IMR-90 (cell line): Measurements from ENCODE around the gene DAB1. TPM values are rescaled to one million over a fixed set of nuclear protein-coding genes. Genes with fewer than 3 reads are reported as not detected.

Experiments
- ATAC-seq: fragments of 200-7000 bp; cut with Tn5 transposase; 2 replicates; pipeline ENCODE4 v1.9.1; 2020; ENCODE audit warnings: low read depth, mild to moderate bottlenecking, moderate library complexity
- BruUV-seq: library from RNA; stranded (reverse); fragments of 400-500 nt; replicated peaks from 2 replicates; lab custom pipeline; 2021; lab: Mats Ljungman, UMichigan
- CTCF ChIA-PET: fragments of 300-600 bp; formaldehyde crosslinking; extraction: SDS; loops from one replicate; lab custom pipeline; 2021; ENCODE audit warnings: antibody characterized with exemption; lab: Yijun Ruan, JAX
- POLR2A ChIA-PET: fragments of 300-600 bp; sonication (Branson Sonifier 250); formaldehyde crosslinking; loops from one replicate; lab custom pipeline; 2022; ENCODE audit warnings: antibody characterized with exemption; ENCODE audit not compliant: unreplicated experiment; lab: Charles Lee
- DNase-seq: peaks from one replicate; pipeline ENCODE4 v3.0.0; 2013
- H2AFZ ChIP-seq: replicated peaks from 2 replicates; pipeline ENCODE3; 2013; ENCODE audit warnings: low read length, mild to moderate bottlenecking; ENCODE audit not compliant: poor library complexity
- H2AK5ac ChIP-seq: 2 replicates; pipeline ENCODE4 v1.6.1; 2013; ENCODE audit warnings: low read depth, low read length, inconsistent platforms
- H2AK9ac ChIP-seq: replicated peaks from 2 replicates; pipeline ENCODE3; 2013; ENCODE audit warnings: mild to moderate bottlenecking, low read depth, low read length, moderate library complexity; ENCODE audit not compliant: poor library complexity
- H2BK120ac ChIP-seq: 2 replicates; pipeline ENCODE4 v1.6.1; 2013; ENCODE audit warnings: low read depth, low read length, inconsistent platforms
- H2BK15ac ChIP-seq: 3 replicates; pipeline ENCODE4 v1.6.1; 2013; ENCODE audit warnings: low read depth, low read length, inconsistent platforms
- H2BK20ac ChIP-seq: 2 replicates; pipeline ENCODE4 v1.6.1; 2013; ENCODE audit warnings: low read depth, mild to moderate bottlenecking, inconsistent platforms, low read length, moderate library complexity
- H2BK5ac ChIP-seq: 2 replicates; pipeline ENCODE4 v1.6.1; 2013; ENCODE audit warnings: mild to moderate bottlenecking, low read depth, low read length, inconsistent platforms; ENCODE audit not compliant: poor library complexity, severe bottlenecking
- H3K14ac ChIP-seq: replicated peaks from 2 replicates; pipeline ENCODE4 v1.6.1; 2013; ENCODE audit warnings: low read depth, low read length, inconsistent platforms
- H3K18ac ChIP-seq: 2 replicates; pipeline ENCODE4 v1.6.1; 2013; ENCODE audit warnings: low read depth, low read length, control low read depth
- H3K23ac ChIP-seq: 2 replicates; pipeline ENCODE4 v1.6.1; 2013; ENCODE audit warnings: low read depth, low read length, inconsistent platforms
- H3K27ac ChIP-seq: 2 replicates; pipeline ENCODE4 v1.5.1; 2013; ENCODE audit warnings: mild to moderate bottlenecking, control low read depth, low read length; ENCODE audit not compliant: insufficient read depth
- H3K27me3 ChIP-seq: 2 replicates; pipeline ENCODE4 v1.6.1; 2013; ENCODE audit warnings: low read length; ENCODE audit not compliant: control insufficient read depth, insufficient read depth
- H3K36me3 ChIP-seq: 2 replicates; pipeline ENCODE4 v1.6.1; 2013; ENCODE audit warnings: low read length, mixed read lengths; ENCODE audit not compliant: control insufficient read depth, insufficient read depth
- H3K4ac ChIP-seq: 2 replicates; pipeline ENCODE4 v1.6.1; 2013; ENCODE audit warnings: low read depth, low read length, inconsistent platforms
- H3K4me1 ChIP-seq: 2 replicates; pipeline ENCODE4 v1.6.1; 2013; ENCODE audit warnings: low read length, mixed read lengths; ENCODE audit not compliant: control insufficient read depth, insufficient read depth
- H3K4me2 ChIP-seq: 2 replicates; pipeline ENCODE4 v1.6.1; 2013; ENCODE audit warnings: low read depth, mild to moderate bottlenecking, control low read depth, low read length, moderate library complexity
- H3K4me3 ChIP-seq: 2 replicates; pipeline ENCODE4 v1.5.1; 2013; ENCODE audit warnings: low read depth, mild to moderate bottlenecking, control low read depth, low read length, moderate library complexity; ENCODE audit not compliant: insufficient read depth
- H3K56ac ChIP-seq: 2 replicates; pipeline ENCODE4 v1.6.1; 2013; ENCODE audit warnings: low read length, inconsistent platforms; ENCODE audit not compliant: insufficient read depth; ENCODE audit errors: extremely low read depth
- H3K79me1 ChIP-seq, 2 experiments: 2 replicates each; pipeline ENCODE4 v1.6.1; 2013; ENCODE audit warnings: low read length in 2 of 2, inconsistent platforms in 1 of 2, low read depth in 1 of 2
- H3K9ac ChIP-seq: 2 replicates; pipeline ENCODE4 v1.6.1; 2013; ENCODE audit warnings: low read depth, low read length, control low read depth
- H3K9me1 ChIP-seq: 2 replicates; pipeline ENCODE4 v1.6.1; 2013; ENCODE audit warnings: low read length, inconsistent platforms; ENCODE audit not compliant: insufficient read depth
- H3K9me3 ChIP-seq: 2 replicates; pipeline ENCODE4 v1.6.1; 2013; ENCODE audit warnings: low read length; ENCODE audit not compliant: control insufficient read depth, insufficient read depth
- H4K20me1 ChIP-seq: 2 replicates; pipeline ENCODE4 v1.6.1; 2013; ENCODE audit warnings: low read length, inconsistent platforms; ENCODE audit not compliant: insufficient read depth
- H4K5ac ChIP-seq: 2 replicates; pipeline ENCODE4 v1.6.1; 2013; ENCODE audit warnings: mild to moderate bottlenecking, low read depth, low read length, control low read depth
- H4K8ac ChIP-seq, 2 experiments: 2 replicates each; pipeline ENCODE4 v1.6.1; 2013; ENCODE audit warnings: low read depth in 2 of 2, low read length in 2 of 2, control low read depth in 1 of 2, inconsistent platforms in 1 of 2
- H4K91ac ChIP-seq: 2 replicates; pipeline ENCODE4 v1.6.1; 2013; ENCODE audit warnings: low read depth, low read length, inconsistent platforms; ENCODE audit not compliant: insufficient read depth
- MXI1 ChIP-seq: IDR thresholded peaks from 2 replicates; pipeline ENCODE4 v1.6.1; 2012; ENCODE audit warnings: low read depth, mild to moderate bottlenecking, low read length, moderate library complexity, borderline replicate concordance
- POLR2A ChIP-seq: IDR thresholded peaks from 2 replicates; pipeline ENCODE4 v1.6.1; 2012; ENCODE audit warnings: mild to moderate bottlenecking, low read depth, low read length
- RCOR1 ChIP-seq: IDR thresholded peaks from 2 replicates; pipeline ENCODE4 v1.6.1; 2012; ENCODE audit warnings: mild to moderate bottlenecking, low read length, improper control_type of control experiment; ENCODE audit not compliant: insufficient replicate concordance
- SMC3 ChIP-seq: fragments of 150-350 bp; IDR thresholded peaks from 2 replicates; pipeline ENCODE4 v1.6.1; 2016; ENCODE audit warnings: low read depth, mild to moderate bottlenecking, antibody characterized with exemption, low read length, moderate library complexity
- WGBS, 2 experiments: methylation state at CpG; one replicate each; pipeline versions ENCODE4 v1.1.5 to v1.1.7; 2013; ENCODE audit warnings: missing lambda C conversion rate in 2 of 2; ENCODE audit not compliant: insufficient read length in 1 of 2; ENCODE audit errors: extremely low coverage in 2 of 2; 5-methylcytosine and 5-hydroxymethylcytosine counted together
- dilution Hi-C: fragments of 300-500 bp; cut with HindIII; formaldehyde crosslinking; loops from one replicate; pipeline ENCODE4 v1.14.3; 2018; ENCODE audit warnings: low sequenced_read_pairs; ENCODE audit not compliant: unreplicated experiment
- in situ Hi-C: fragments of 300-500 bp; cut with MboI; formaldehyde crosslinking; loops from 3 replicates; pipeline ENCODE4 v1.14.3; 2019; ENCODE audit warnings: low sequenced_read_pairs, inconsistent platforms, mixed read lengths
- intact Hi-C: fragments of 100-400 bp; cut with micrococcal nuclease; formaldehyde crosslinking; loops from 2 replicates; pipeline ENCODE4 v1.10.0; 2022
- polyA plus RNA-seq, 3 experiments: library from polyadenylated mRNA; depleted of rRNA; stranded (reverse); fragments of >200 nt; gene quantifications; 2 replicates each; pipeline ENCODE4 v1.2.3, GENCODE V29; 2012; ENCODE audit warnings: low replicate concordance in 1 of 3
- total RNA-seq: library from RNA; depleted of rRNA; stranded (reverse); fragments of >200 nt; gene quantifications from 2 replicates; pipeline ENCODE4 v1.2.3, GENCODE V29; 2012

Gene DAB1
- total and polyA plus RNA-seq, 2 of the 4 experiments (the other 2 are of a cell fraction): 0.18 to 0.41 TPM

- H3K56ac ChIP-seq: no peak overlapping the region
- no peak for TF ChIP-seq SMC3
- TF ChIP-seq RCOR1: no peak
- TF ChIP-seq POLR2A: no peak
- TF ChIP-seq MXI1: no peak
- H4K5ac ChIP-seq: no peak overlapping the region
- no peaks in the 10 kb centered on the region for H3K27me3 ChIP-seq
- ATAC-seq: peak; percentile 90
- H3K27ac ChIP-seq: no peak overlapping the region
- no peak overlapping the region for H2AFZ ChIP-seq
- no peak overlapping the region for H4K8ac ChIP-seq
- H3K4me3 ChIP-seq: no peak overlapping the region
- no CpG with 5 or more reads among the region's 6 CpGs for WGBS, 2 experiments
- H4K91ac ChIP-seq: no peak overlapping the region
- no peaks in the 10 kb centered on the region for H3K79me1 ChIP-seq
- H3K9me1 ChIP-seq: no peaks in the 10 kb centered on the region
- H3K9me3 ChIP-seq: no peaks in the 10 kb centered on the region
- intact Hi-C loops (no loop called here), dilution Hi-C loops (no loop called here), in situ Hi-C loops (no loop called here)
- no peak overlapping the region; the same call in 2 of the 3 replicates for H2BK15ac ChIP-seq
- no peaks in the 10 kb centered on the region for H4K20me1 ChIP-seq
- H3K4me1 ChIP-seq: peaks cover 1% of the 10 kb centered on the region; the same call in 1 of the 2 replicates
- BruUV-seq: no TSS peak
- H3K36me3 ChIP-seq: no peaks in the 10 kb centered on the region
- no peak overlapping the region for H2AK9ac ChIP-seq
- no peak overlapping the region for H3K4ac ChIP-seq
- H3K9ac ChIP-seq: no peak overlapping the region
- DNase-seq: peak; percentile 12
- H3K4me2 ChIP-seq: no peak overlapping the region
- CTCF ChIA-PET: interaction anchor here (0.6 kb wide), 1 partner anchor 250 kb away, joined by 3 read pairs; no protein-coding TSS in a partner anchor
- H3K23ac ChIP-seq: no peak overlapping the region
- POLR2A ChIA-PET: no interaction called here
- no peak overlapping the region for H2AK5ac ChIP-seq
- no peak overlapping the region for H2BK5ac ChIP-seq
- no peak overlapping the region for H3K14ac ChIP-seq
- H2BK20ac ChIP-seq: no peak overlapping the region
- no peak overlapping the region for H2BK120ac ChIP-seq
- H3K18ac ChIP-seq: no peak overlapping the region
These were observed 205.3 kb downstream of the DAB1 start for GRCh38 chr1:57218487-57219079.
